HCT116 (cell line): ENCODE measurements around the gene ELFN1. TPM values are rescaled to one million over a fixed set of nuclear protein-coding genes. Genes with fewer than 3 reads are reported as not detected.

ENCODE experiments used
- ATAC-seq: fragments of 200-7000 bp; cut with Tn5 transposase; 2 replicates; pipeline ENCODE4 v1.9.1; 2020; ENCODE audit warnings: mild to moderate bottlenecking, moderate library complexity
- BruUV-seq: library from RNA; stranded (reverse); fragments of 400-500 nt; replicated peaks from 2 replicates; lab custom pipeline; 2021; lab: Mats Ljungman, UMichigan
- CTCF ChIA-PET: fragments of 300-600 bp; sonication (Branson Sonifier 250); formaldehyde crosslinking; loops from one replicate; lab custom pipeline; 2021; ENCODE audit warnings: antibody characterized with exemption; lab: Charles Lee
- POLR2A ChIA-PET: fragments of 300-600, 350-600 bp; sonication (Branson Sonifier 250); formaldehyde crosslinking; loops from one replicate; lab custom pipeline; 2021; ENCODE audit warnings: antibody characterized with exemption; lab: Charles Lee
- RAD21 ChIA-PET, 2 experiments: fragments of 300-600 bp; sonication (Branson Sonifier 250); formaldehyde crosslinking; loops; one replicate each; lab custom pipeline; 2023; ENCODE audit warnings: low total read pairs in 2 of 2; ENCODE audit not compliant: uncharacterized antibody in 2 of 2, unreplicated experiment in 2 of 2, low non-redundant PET in 1 of 2; lab: Charles Lee
- DNase-seq: peaks from one replicate; pipeline ENCODE4 v3.0.0-alpha.2; 2010; ENCODE audit warnings: low read depth, low spot score
- H2AFZ ChIP-seq: fragments of 200-600 bp; shearing (Covaris generic), sonication (generic); 2 replicates; pipeline ENCODE4 v1.6.1; 2017; ENCODE audit warnings: low read depth, mixed run types, mixed read lengths, antibody characterized with exemption, low read length; ENCODE audit not compliant: poor library complexity, severe bottlenecking
- H3K27ac ChIP-seq: 2 replicates; pipeline ENCODE4 v1.5.1; 2012; ENCODE audit warnings: low read depth, low read length
- H3K27me3 ChIP-seq: fragments of 200-600 bp; sonication (generic); 2 replicates; pipeline ENCODE4 v1.6.1; 2016; ENCODE audit warnings: mixed run types, low read length, mixed read lengths; ENCODE audit not compliant: insufficient read depth
- H3K36me3 ChIP-seq, 2 experiments: fragments of 200-500 bp in 1 of 2; fragments of 200-600 bp in 1 of 2; sonication (Bioruptor generic) in 1 of 2; sonication (generic) in 1 of 2; 2 replicates each; pipeline versions ENCODE4 v1.5.1 to v1.6.1; 2014 to 2016; ENCODE audit warnings: low read length in 2 of 2, inconsistent platforms in 1 of 2, mixed read lengths in 1 of 2, mixed run types in 1 of 2; ENCODE audit not compliant: insufficient read depth in 2 of 2, control insufficient read depth in 1 of 2
- H3K4me1 ChIP-seq, 2 experiments: fragments of 200-600 bp in 1 of 2; sonication (generic) in 1 of 2; 2 replicates each; pipeline versions ENCODE4 v1.5.1 to v1.6.1; 2012 to 2017; ENCODE audit warnings: low read length in 2 of 2, inconsistent platforms in 1 of 2, mild to moderate bottlenecking in 1 of 2, mixed read lengths in 1 of 2, mixed run types in 1 of 2, moderate library complexity in 1 of 2; ENCODE audit not compliant: insufficient read depth in 2 of 2, control insufficient read depth in 1 of 2
- H3K4me2 ChIP-seq: fragments of 200-600 bp; sonication (generic); 2 replicates; pipeline ENCODE4 v1.6.1; 2017; ENCODE audit warnings: mixed run types, low read length, mixed read lengths
- H3K4me3 ChIP-seq, 2 experiments: fragments of 200-600 bp in 1 of 2; sonication (generic) in 1 of 2; replicated peaks in 1 of 2; 2 replicates each; pipeline ENCODE4 v1.5.1; 2011 to 2016; ENCODE audit warnings: low read length in 2 of 2, control low read depth in 1 of 2, low read depth in 1 of 2, mild to moderate bottlenecking in 1 of 2, mixed read lengths in 1 of 2, mixed run types in 1 of 2
- H3K79me2 ChIP-seq: fragments of 200-600 bp; sonication (generic); 2 replicates; pipeline ENCODE4 v1.6.1; 2017; ENCODE audit warnings: mild to moderate bottlenecking, mixed run types, low read length, moderate library complexity, mixed read lengths; ENCODE audit not compliant: insufficient read depth
- H3K9ac ChIP-seq: fragments of 200-600 bp; sonication (generic); 2 replicates; pipeline ENCODE4 v1.6.1; 2016; ENCODE audit warnings: low read length, mixed read lengths
- H3K9me2 ChIP-seq: fragments of 200-600 bp; sonication (generic), shearing (Covaris generic); 2 replicates; pipeline ENCODE4 v1.6.1; 2017; ENCODE audit warnings: mixed run types, mild to moderate bottlenecking, moderate library complexity; ENCODE audit not compliant: insufficient read depth
- H3K9me3 ChIP-seq, 2 experiments: fragments of 200-500 bp in 1 of 2; fragments of 200-600 bp in 1 of 2; sonication (Bioruptor generic) in 1 of 2; sonication (generic) in 1 of 2; 2 replicates each; pipeline ENCODE4 v1.6.1; 2014 to 2017; ENCODE audit warnings: low read length in 2 of 2, mixed read lengths in 2 of 2, inconsistent platforms in 1 of 2, low read depth in 1 of 2, mild to moderate bottlenecking in 1 of 2, mixed run types in 1 of 2, moderate library complexity in 1 of 2; ENCODE audit not compliant: control insufficient read depth in 1 of 2, insufficient read depth in 1 of 2
- H4K20me1 ChIP-seq: fragments of 200-600 bp; sonication (generic), shearing (Covaris generic); 2 replicates; pipeline ENCODE4 v1.6.1; 2017; ENCODE audit warnings: mixed run types, mild to moderate bottlenecking, moderate library complexity; ENCODE audit not compliant: insufficient read depth
- ATF3 ChIP-seq: IDR thresholded peaks from 2 replicates; pipeline ENCODE4 v1.6.1; 2012
- CEBPB ChIP-seq: IDR thresholded peaks from 2 replicates; pipeline ENCODE4 v1.6.1; 2012; ENCODE audit warnings: low read depth
- ELF1 ChIP-seq: IDR thresholded peaks from 2 replicates; pipeline ENCODE4 v1.6.1; 2012; ENCODE audit warnings: low read depth, borderline replicate concordance
- EZH2 ChIP-seq: fragments of 200-600 bp; sonication (generic); IDR thresholded peaks from 2 replicates; pipeline ENCODE4 v1.6.1; 2017; ENCODE audit warnings: antibody characterized with exemption, mixed run types
- EZH2phosphoT487 ChIP-seq: fragments of 200-600 bp; IDR thresholded peaks from 2 replicates; pipeline ENCODE4 v1.6.1; 2018; ENCODE audit warnings: antibody characterized with exemption, borderline replicate concordance
- FOSL1 ChIP-seq: IDR thresholded peaks from 2 replicates; pipeline ENCODE4 v1.6.1; 2012; ENCODE audit warnings: low read depth
- JUND ChIP-seq: IDR thresholded peaks from 2 replicates; pipeline ENCODE4 v1.6.1; 2012
- POLR2A ChIP-seq: IDR thresholded peaks from 2 replicates; pipeline ENCODE4 v1.7.0; 2011; ENCODE audit warnings: borderline replicate concordance; ENCODE audit not compliant: insufficient read depth, insufficient read length; ENCODE audit errors: extremely low read depth
- RAD21 ChIP-seq: IDR thresholded peaks from 2 replicates; pipeline ENCODE4 v1.6.1; 2012; ENCODE audit warnings: low read depth, mild to moderate bottlenecking
- SIN3A ChIP-seq: IDR thresholded peaks from 2 replicates; pipeline ENCODE4 v1.6.1; 2012; ENCODE audit warnings: low read depth
- SP1 ChIP-seq: IDR thresholded peaks from 2 replicates; pipeline ENCODE4 v1.6.1; 2012; ENCODE audit warnings: low read depth
- SRF ChIP-seq: IDR thresholded peaks from 2 replicates; pipeline ENCODE4 v1.6.1; 2012; ENCODE audit warnings: low read depth
- TCF7L2 ChIP-seq: IDR thresholded peaks from 2 replicates; pipeline ENCODE4 v1.7.0; 2011; ENCODE audit warnings: borderline replicate concordance, inconsistent platforms; ENCODE audit not compliant: insufficient read depth, insufficient read length; ENCODE audit errors: extremely low read depth
- YY1 ChIP-seq: IDR thresholded peaks from 2 replicates; pipeline ENCODE4 v1.6.1; 2011; ENCODE audit warnings: low read length, low read depth, moderate library complexity, mild to moderate bottlenecking; ENCODE audit not compliant: insufficient replicate concordance; ENCODE audit errors: extremely low read depth
- ZFX ChIP-seq: fragments of 450-650 bp; IDR thresholded peaks from 2 replicates; pipeline ENCODE4 v1.6.1; 2017
- ZNF274 ChIP-seq: fragments of 200-500 bp; sonication (Bioruptor generic); IDR thresholded peaks from 2 replicates; pipeline ENCODE4 v1.6.1; 2014; ENCODE audit warnings: mild to moderate bottlenecking, low read depth, low read length, inconsistent platforms
- intact Hi-C: fragments of 100-400 bp; cut with micrococcal nuclease; formaldehyde crosslinking; loops from 2 replicates; pipeline ENCODE4 v1.10.0; 2022
- total RNA-seq: library from RNA; stranded (reverse); gene quantifications from one replicate; pipeline ENCODE4 v1.2.1, GENCODE V29; 2021; ENCODE audit not compliant: unreplicated experiment
- TF ChIP-seq, protein P1 (sequence below): IDR thresholded peaks from 2 replicates; pipeline ENCODE4 v1.6.1; 2012
- TF ChIP-seq, protein P2 (sequence below): IDR thresholded peaks from 2 replicates; pipeline ENCODE4 v1.6.1; 2012; ENCODE audit warnings: low read depth

Gene ELFN1
- total RNA-seq, 1 experiment from 2014 or later: 4.4 TPM

GRCh38 chr7:1708596-1709251, 38.6 kb downstream of the ELFN1 start:
- H3K4me2 ChIP-seq: no peak overlapping the region
- peaks cover 8 to 16% of the 10 kb centered on the region in 2 experiments; a peak in 3 of 4 replicates for H3K9me3 ChIP-seq
- H3K9me2 ChIP-seq: no peaks in the 10 kb centered on the region
- no peaks in the 10 kb centered on the region for H3K4me1 ChIP-seq
- intact Hi-C loops: no loop called here
- no peak for TF ChIP-seq SP1
- TF ChIP-seq SIN3A: no peak
- no peak for TF ChIP-seq EZH2
- no peak for TF ChIP-seq FOSL1
- no peak for TF ChIP-seq ZFX
- TF ChIP-seq POLR2A: no peak
- no peak for TF ChIP-seq RAD21
- no peak for TF ChIP-seq ATF3
- TF ChIP-seq YY1: no peak
- TF ChIP-seq, protein P1, sequence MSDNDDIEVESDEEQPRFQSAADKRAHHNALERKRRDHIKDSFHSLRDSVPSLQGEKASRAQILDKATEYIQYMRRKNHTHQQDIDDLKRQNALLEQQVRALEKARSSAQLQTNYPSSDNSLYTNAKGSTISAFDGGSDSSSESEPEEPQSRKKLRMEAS: no peak
- no peak overlapping the region for H3K9ac ChIP-seq
- H3K27me3 ChIP-seq: no peaks in the 10 kb centered on the region
- POLR2A ChIA-PET: no interaction called here
- no TSS peak for BruUV-seq
- ATAC-seq (no peak), DNase-seq (no peak)
- H3K79me2 ChIP-seq: no peaks in the 10 kb centered on the region
- H3K36me3 ChIP-seq: no peaks in the 10 kb centered on the region
- RAD21 ChIA-PET: no interaction called here
- H3K4me3 ChIP-seq: no peak overlapping the region
- no peak overlapping the region for H3K27ac ChIP-seq
- no peak overlapping the region for H2AFZ ChIP-seq
- no peaks in the 10 kb centered on the region for H4K20me1 ChIP-seq
- CTCF ChIA-PET: no interaction called here

- BruUV-seq: no TSS peak
- TF ChIP-seq FOSL1: no peak
- TF ChIP-seq TCF7L2: no peak
- TF ChIP-seq RAD21: no peak
- TF ChIP-seq CEBPB: no peak
- TF ChIP-seq POLR2A: no peak
- no peak for TF ChIP-seq EZH2phosphoT487
- no peak for TF ChIP-seq SIN3A
- TF ChIP-seq, protein P2, sequence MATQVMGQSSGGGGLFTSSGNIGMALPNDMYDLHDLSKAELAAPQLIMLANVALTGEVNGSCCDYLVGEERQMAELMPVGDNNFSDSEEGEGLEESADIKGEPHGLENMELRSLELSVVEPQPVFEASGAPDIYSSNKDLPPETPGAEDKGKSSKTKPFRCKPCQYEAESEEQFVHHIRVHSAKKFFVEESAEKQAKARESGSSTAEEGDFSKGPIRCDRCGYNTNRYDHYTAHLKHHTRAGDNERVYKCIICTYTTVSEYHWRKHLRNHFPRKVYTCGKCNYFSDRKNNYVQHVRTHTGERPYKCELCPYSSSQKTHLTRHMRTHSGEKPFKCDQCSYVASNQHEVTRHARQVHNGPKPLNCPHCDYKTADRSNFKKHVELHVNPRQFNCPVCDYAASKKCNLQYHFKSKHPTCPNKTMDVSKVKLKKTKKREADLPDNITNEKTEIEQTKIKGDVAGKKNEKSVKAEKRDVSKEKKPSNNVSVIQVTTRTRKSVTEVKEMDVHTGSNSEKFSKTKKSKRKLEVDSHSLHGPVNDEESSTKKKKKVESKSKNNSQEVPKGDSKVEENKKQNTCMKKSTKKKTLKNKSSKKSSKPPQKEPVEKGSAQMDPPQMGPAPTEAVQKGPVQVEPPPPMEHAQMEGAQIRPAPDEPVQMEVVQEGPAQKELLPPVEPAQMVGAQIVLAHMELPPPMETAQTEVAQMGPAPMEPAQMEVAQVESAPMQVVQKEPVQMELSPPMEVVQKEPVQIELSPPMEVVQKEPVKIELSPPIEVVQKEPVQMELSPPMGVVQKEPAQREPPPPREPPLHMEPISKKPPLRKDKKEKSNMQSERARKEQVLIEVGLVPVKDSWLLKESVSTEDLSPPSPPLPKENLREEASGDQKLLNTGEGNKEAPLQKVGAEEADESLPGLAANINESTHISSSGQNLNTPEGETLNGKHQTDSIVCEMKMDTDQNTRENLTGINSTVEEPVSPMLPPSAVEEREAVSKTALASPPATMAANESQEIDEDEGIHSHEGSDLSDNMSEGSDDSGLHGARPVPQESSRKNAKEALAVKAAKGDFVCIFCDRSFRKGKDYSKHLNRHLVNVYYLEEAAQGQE: no peak
- no peak for TF ChIP-seq JUND
- TF ChIP-seq ELF1: no peak
- no peak for TF ChIP-seq ZNF274
- no peak for TF ChIP-seq SRF
These were observed 39.2 kb downstream of the ELFN1 start for GRCh38 chr7:1709281-1709680.

More at GRCh38 chr7:1709281-1709680, 39.2 kb downstream of the ELFN1 start:
- Histone ChIP-seq H3K36me3 (no peaks in the 10 kb centered on the region), H4K20me1 (no peaks in the 10 kb centered on the region), H3K4me3 (no peak overlapping the region), H3K4me1 (no peaks in the 10 kb centered on the region), H3K4me2 (no peak overlapping the region), H3K27me3 (no peaks in the 10 kb centered on the region), H3K27ac (no peak overlapping the region), H2AFZ (no peak overlapping the region), H3K9me3 (peaks cover 8 to 16% of the 10 kb centered on the region in 2 experiments; a peak in 3 of 4 replicates), H3K9me2 (no peaks in the 10 kb centered on the region), H3K79me2 (no peaks in the 10 kb centered on the region), H3K9ac (no peak overlapping the region)
- intact Hi-C loops: no loop called here
- POLR2A ChIA-PET: no interaction called here
- no peak for ATAC-seq
- no peak for DNase-seq
- CTCF ChIA-PET: no interaction called here
- RAD21 ChIA-PET: no interaction called here
